ENCODE results near the gene TNFRSF21.
"Not testable (repeated sequence)": the region's sequence is repeated elsewhere in the genome, so short reads cannot be mapped to it uniquely, and the experiment has no call there.

Gene TNFRSF21

GRCh38 chr6:47323321-47323720 is 13.6 kb upstream of the TNFRSF21 start:
- TF ChIP-seq CTCF (conservative IDR thresholded peaks at IDR 0.05; ENCODE audit: low read length), result no peak
- no peak for DNase-seq (ENCODE audit: low read depth)
- H3K4me3 ChIP-seq (ENCODE audit: low read length), result no peak overlapping the region

- TF ChIP-seq CTCF (conservative IDR thresholded peaks at IDR 0.05; ENCODE audit: low read length), result no peak
- no peak for DNase-seq (ENCODE audit: low read depth)
- no peak overlapping the region for H3K4me3 ChIP-seq (ENCODE audit: low read length)
Observed at GRCh38 chr6:47321577-47321976, 11.9 kb upstream of the TNFRSF21 start.

- no peak overlapping the region for H3K4me3 ChIP-seq (ENCODE audit: low read length)
- TF ChIP-seq CTCF (conservative IDR thresholded peaks at IDR 0.05; ENCODE audit: low read length), result no peak
- DNase-seq (ENCODE audit: low read depth), result no peak
Observed at GRCh38 chr6:47319867-47320266, 10.2 kb upstream of the TNFRSF21 start.

GRCh38 chr6:47319382-47319781 is 9.7 kb upstream of the TNFRSF21 start:
- no peak for DNase-seq (ENCODE audit: low read depth)
- H3K4me3 ChIP-seq (ENCODE audit: low read length), result no peak overlapping the region
- no peak for TF ChIP-seq CTCF (conservative IDR thresholded peaks at IDR 0.05; ENCODE audit: low read length)

GRCh38 chr6:47318236-47318989 is 8.7 kb upstream of the TNFRSF21 start:
- TF ChIP-seq CTCF (conservative IDR thresholded peaks at IDR 0.05; ENCODE audit: low read length), result no peak
- no peak overlapping the region for H3K4me3 ChIP-seq (ENCODE audit: low read length)
- no peak for DNase-seq (ENCODE audit: low read depth)

- DNase-seq (ENCODE audit: low read depth); H3K4me3 ChIP-seq (ENCODE audit: low read length): not testable (repeated sequence)
Observed at GRCh38 chr6:47315181-47315580, 5.5 kb upstream of the TNFRSF21 start.

- DNase-seq (ENCODE audit: low read depth), result no peak
- TF ChIP-seq CTCF (conservative IDR thresholded peaks at IDR 0.05; ENCODE audit: low read length), result no peak
- H3K4me3 ChIP-seq (ENCODE audit: low read length), result no peak overlapping the region
Observed at GRCh38 chr6:47310131-47310480, 401 bp upstream of the TNFRSF21 start.

Measured in AG10803 (cell line).